ENCODE data around the gene RASSF4.
A peak's percentile ranks its signal among the peaks of the same experiment; 100 is the strongest.

The RASSF4 gene

GRCh38 chr10:44977287-44978212 lies 17.9 kb downstream of the RASSF4 start:
- Histone ChIP-seq H3K4me3 (ENCODE audit: low read depth, low read length) (peak overlapping the region; percentile 3), H3K9me3 (ENCODE audit: control insufficient read depth, insufficient read depth, low read depth, low read length) (no peaks in the 10 kb centered on the region), H3K27ac (ENCODE audit: extremely low read depth, low read depth, low read length) (peak overlapping the region; percentile 46; the same call in 1 of the 2 replicates), H3K4me1 (ENCODE audit: control insufficient read depth, insufficient read depth, low read length) (peaks cover 26% of the 10 kb centered on the region), H3K36me3 (ENCODE audit: control insufficient read depth in 2 of 2, insufficient read depth in 1 of 2, low read length in 2 of 2) (peaks cover 0 to 5% of the 10 kb centered on the region in 2 experiments; a peak in 1 of 3 replicates)
- TF ChIP-seq KLF1 (tag by site-specific recombination; IDR thresholded peaks at IDR 0.05) (no peak), ZNF549 (tag by site-specific recombination; IDR thresholded peaks at IDR 0.05) (no peak), ZSCAN18 (tag by site-specific recombination; IDR thresholded peaks at IDR 0.05) (no peak), CTCF (tag by site-specific recombination; IDR thresholded peaks at IDR 0.05) (no peak), GLIS2 (tag by site-specific recombination; IDR thresholded peaks at IDR 0.05) (peak; percentile 59; the same call in 1 of the 2 replicates), ZNF341 (tag by site-specific recombination; IDR thresholded peaks at IDR 0.05; ENCODE audit: low read depth) (peak; percentile 53; the same call in 1 of the 2 replicates), ZNF10 (tag by site-specific recombination; IDR thresholded peaks at IDR 0.05) (no peak), ZNF521 (tag by site-specific recombination; IDR thresholded peaks at IDR 0.05) (no peak), ZNF416 (tag by site-specific recombination; IDR thresholded peaks at IDR 0.05) (no peak)
- CTCF ChIA-PET = interaction anchor here (1.5 to 2.4 kb wide), 2 partner anchors 11 to 45 kb away, joined by 5 to 10 read pairs; no protein-coding TSS in a partner anchor
- POLR2A ChIA-PET = interaction anchor here (0.6 to 2.3 kb wide), 5 partner anchors 9 to 1077 kb away, joined by 3 to 12 read pairs (median 4); no protein-coding TSS in a partner anchor

- POLR2A ChIA-PET = interaction anchor here (0.6 to 1.3 kb wide), 9 partner anchors 10 to 1076 kb away, joined by 3 to 10 read pairs (median 4); no protein-coding TSS in a partner anchor
Observed at GRCh38 chr10:44978213-44978569, 18.6 kb downstream of the RASSF4 start.

More at GRCh38 chr10:44978213-44978569, 18.6 kb downstream of the RASSF4 start:
- Histone ChIP-seq H3K36me3 (ENCODE audit: control insufficient read depth in 2 of 2, insufficient read depth in 1 of 2, low read length in 2 of 2) (peaks cover 0 to 5% of the 10 kb centered on the region in 2 experiments; a peak in 1 of 3 replicates), H3K4me3 (ENCODE audit: low read depth, low read length) (peak overlapping the region; percentile 20), H3K9me3 (ENCODE audit: control insufficient read depth, insufficient read depth, low read depth, low read length) (no peaks in the 10 kb centered on the region), H3K27ac (ENCODE audit: extremely low read depth, low read depth, low read length) (peak overlapping the region; percentile 46; the same call in 1 of the 2 replicates), H3K4me1 (ENCODE audit: control insufficient read depth, insufficient read depth, low read length) (peaks cover 26% of the 10 kb centered on the region)
- TF ChIP-seq KLF1 (tag by site-specific recombination; IDR thresholded peaks at IDR 0.05) (no peak), ZNF701 (tag by site-specific recombination; IDR thresholded peaks at IDR 0.05) (no peak), ZNF311 (tag by site-specific recombination; IDR thresholded peaks at IDR 0.05; ENCODE audit: borderline replicate concordance) (no peak), HOXA7 (CRISPR knock-in tag; IDR thresholded peaks at IDR 0.05; ENCODE audit: borderline replicate concordance) (no peak), ZNF658 (tag by site-specific recombination; IDR thresholded peaks at IDR 0.05) (no peak), REPIN1 (tag by site-specific recombination; IDR thresholded peaks at IDR 0.05; ENCODE audit: low read depth) (no peak), ZNF239 (tag by site-specific recombination; IDR thresholded peaks at IDR 0.05) (no peak), ZNF747 (tag by site-specific recombination; IDR thresholded peaks at IDR 0.05) (no peak), ZNF157 (tag by site-specific recombination; IDR thresholded peaks at IDR 0.05) (no peak), MYNN (tag by site-specific recombination; IDR thresholded peaks at IDR 0.05; ENCODE audit: borderline replicate concordance) (no peak), ZNF266 (tag by site-specific recombination; IDR thresholded peaks at IDR 0.05; ENCODE audit: low read depth) (no peak), TRIM28 (IDR thresholded peaks at IDR 0.05; ENCODE audit: borderline replicate concordance, low read length) (no peak), ZNF664 (tag by site-specific recombination; IDR thresholded peaks at IDR 0.05) (no peak), ZNF292 (tag by site-specific recombination; IDR thresholded peaks at IDR 0.05; ENCODE audit: borderline replicate concordance, low read depth) (no peak), ZNF626 (tag by site-specific recombination; IDR thresholded peaks at IDR 0.05) (no peak), HOXC10 (CRISPR knock-in tag; IDR thresholded peaks at IDR 0.05) (no peak), ZNF548 (tag by site-specific recombination; IDR thresholded peaks at IDR 0.05) (no peak), ZNF76 (tag by site-specific recombination; IDR thresholded peaks at IDR 0.05; ENCODE audit: borderline replicate concordance, low read depth) (no peak), HOXD13 (CRISPR knock-in tag; IDR thresholded peaks at IDR 0.05; ENCODE audit: borderline replicate concordance) (no peak), ELK4 (IDR thresholded peaks at IDR 0.05; ENCODE audit: borderline replicate concordance, low read depth, low read length) (no peak)
- CTCF ChIA-PET = interaction anchor here (1.5 to 2.4 kb wide), 2 partner anchors 12 to 45 kb away, joined by 5 to 10 read pairs; no protein-coding TSS in a partner anchor
